Liver (tissue), 9 donors: ENCODE data around the gene RHEB. TPM values are rescaled to one million over a fixed set of nuclear protein-coding genes. Genes with fewer than 3 reads are reported as not detected.

Source experiments
- DNase-seq: peaks from one replicate; pipeline ENCODE4 v3.0.0-alpha.2; 2017; ENCODE audit warnings: low spot score
- H3K27ac ChIP-seq, 2 donors: one replicate each; pipeline ENCODE4 v1.7.0; 2013; ENCODE audit warnings: inconsistent platforms in 2 of 2, low read length in 2 of 2, control low read depth in 1 of 2, low read depth in 1 of 2, mild to moderate bottlenecking in 1 of 2
- H3K27me3 ChIP-seq, 4 donors: one replicate each; pipeline versions ENCODE4 v1.6.1 to v1.7.0; 2013; ENCODE audit warnings: low read length in 3 of 4, inconsistent platforms in 1 of 4, mild to moderate bottlenecking in 1 of 4, moderate library complexity in 1 of 4; ENCODE audit not compliant: control insufficient read depth in 4 of 4, insufficient read depth in 4 of 4
- H3K36me3 ChIP-seq, 4 donors: one replicate each; pipeline versions ENCODE4 v1.6.1 to v1.7.0; 2013; ENCODE audit warnings: low read length in 3 of 4, mild to moderate bottlenecking in 3 of 4, low read depth in 1 of 4, moderate library complexity in 1 of 4; ENCODE audit not compliant: control insufficient read depth in 4 of 4, insufficient read depth in 3 of 4
- H3K4me1 ChIP-seq, 4 donors: one replicate each; pipeline versions ENCODE4 v1.6.1 to v1.7.0; 2013; ENCODE audit warnings: low read length in 3 of 4, mild to moderate bottlenecking in 3 of 4, moderate library complexity in 1 of 4; ENCODE audit not compliant: control insufficient read depth in 4 of 4, insufficient read depth in 4 of 4
- H3K4me3 ChIP-seq, 3 donors: one replicate each; pipeline versions ENCODE4 v1.6.1 to v1.7.0; 2013; ENCODE audit warnings: low read length in 3 of 3, control low read depth in 1 of 3, low read depth in 1 of 3, mild to moderate bottlenecking in 1 of 3
- H3K9ac ChIP-seq, 2 donors: one replicate each; pipeline ENCODE4 v1.7.0; 2013; ENCODE audit warnings: low read length in 2 of 2, mild to moderate bottlenecking in 2 of 2, moderate library complexity in 2 of 2, control low read depth in 1 of 2, low read depth in 1 of 2
- H3K9me3 ChIP-seq, 4 donors: one replicate each; pipeline versions ENCODE4 v1.6.1 to v1.7.0; 2013; ENCODE audit warnings: low read length in 3 of 4; ENCODE audit not compliant: control insufficient read depth in 4 of 4
- EGR1 ChIP-seq, 2 donors: IDR thresholded peaks; 2 replicates each; pipeline ENCODE4 v1.6.1; 2016 to 2018; ENCODE audit warnings: antibody characterized with exemption in 2 of 2, low read depth in 2 of 2
- FOXA1 ChIP-seq: IDR thresholded peaks from 2 replicates; pipeline ENCODE4 v1.6.1; 2016; ENCODE audit warnings: antibody characterized with exemption
- FOXA2 ChIP-seq: IDR thresholded peaks from 2 replicates; pipeline ENCODE4 v1.6.1; 2016; ENCODE audit warnings: antibody characterized with exemption
- GABPA ChIP-seq, 2 donors: IDR thresholded peaks in 1 of 2; conservative IDR thresholded peaks in 1 of 2; 2 replicates each; pipeline ENCODE4 v1.6.1; 2016; ENCODE audit warnings: antibody characterized with exemption in 2 of 2, mild to moderate bottlenecking in 1 of 2, moderate library complexity in 1 of 2
- HNF4A ChIP-seq, 2 donors: conservative IDR thresholded peaks; 2 replicates each; pipeline ENCODE4 v1.6.1; 2016; ENCODE audit warnings: antibody characterized with exemption in 2 of 2, mild to moderate bottlenecking in 2 of 2
- HNF4G ChIP-seq: IDR thresholded peaks from 2 replicates; pipeline ENCODE4 v1.6.1; 2016; ENCODE audit warnings: antibody characterized with exemption
- JUND ChIP-seq, 2 donors: IDR thresholded peaks; 2 replicates each; pipeline ENCODE4 v1.6.1; 2016; ENCODE audit warnings: antibody characterized with exemption in 2 of 2
- NR2F2 ChIP-seq: IDR thresholded peaks from 2 replicates; pipeline ENCODE4 v1.6.1; 2016; ENCODE audit warnings: antibody characterized with exemption
- RAD21 ChIP-seq, 2 donors: IDR thresholded peaks; 2 replicates each; pipeline ENCODE4 v1.6.1; 2016; ENCODE audit warnings: antibody characterized with exemption in 2 of 2, mild to moderate bottlenecking in 2 of 2
- RXRA ChIP-seq, 2 donors: IDR thresholded peaks; 2 replicates each; pipeline ENCODE4 v1.6.1; 2017 to 2018; ENCODE audit warnings: antibody characterized with exemption in 2 of 2, mild to moderate bottlenecking in 1 of 2
- SP1 ChIP-seq: IDR thresholded peaks from 2 replicates; pipeline ENCODE4 v1.6.1; 2018; ENCODE audit warnings: antibody characterized with exemption, mild to moderate bottlenecking
- TAF1 ChIP-seq: conservative IDR thresholded peaks from 2 replicates; pipeline ENCODE4 v1.6.1; 2016; ENCODE audit warnings: antibody characterized with exemption, mild to moderate bottlenecking
- YY1 ChIP-seq: IDR thresholded peaks from 2 replicates; pipeline ENCODE4 v1.6.1; 2016; ENCODE audit warnings: antibody characterized with exemption, mild to moderate bottlenecking
- WGBS: extraction: QIAGEN DNeasy Blood & Tissue Kit; methylation state at CpG from one replicate; pipeline ENCODE4 v1.1.7; 2013; 5-methylcytosine and 5-hydroxymethylcytosine counted together
- polyA plus RNA-seq, 2 donors: library from polyadenylated mRNA; stranded (reverse) in 1 of 2; unstranded in 1 of 2; fragments of 200-250 nt in 1 of 2; fragments of >200 nt in 1 of 2; fragmentation: Nextera tagmentation in 1 of 2; extraction: Ambion mirVana in 1 of 2; gene quantifications; one replicate each; pipeline versions ENCODE4 v1.2.1 to v1.2.3, GENCODE V29; 2013 to 2015
- total RNA-seq, 2 donors: library from RNA; depleted of rRNA; stranded (reverse); fragments of >200 nt; gene quantifications; one replicate each; pipeline ENCODE4 v1.2.3, GENCODE V29; 2014
- TF ChIP-seq, protein P1 (sequence below): IDR thresholded peaks from 2 replicates; pipeline ENCODE4 v1.6.1; 2016; ENCODE audit warnings: antibody characterized with exemption
- TF ChIP-seq, protein P2 (sequence below): fragments of 150-350 bp; IDR thresholded peaks from 2 replicates; pipeline ENCODE4 v1.5.1; 2017; ENCODE audit warnings: improper control_type of control experiment, low read depth, low read length; ENCODE audit not compliant: missing input control
- TF ChIP-seq, protein P3 (sequence below): IDR thresholded peaks from 2 replicates; pipeline ENCODE4 v1.6.1; 2016; ENCODE audit warnings: antibody characterized with exemption
- TF ChIP-seq, protein P4 (sequence below): IDR thresholded peaks from 2 replicates; pipeline ENCODE4 v1.6.1; 2016; ENCODE audit warnings: antibody characterized with exemption
- TF ChIP-seq, protein P5 (sequence below): IDR thresholded peaks from 2 replicates; pipeline ENCODE4 v1.6.1; 2016; ENCODE audit warnings: antibody characterized with exemption, mild to moderate bottlenecking
- donor health status: healthy.
- donor health status: healthy.
- donor health status: healthy.
- donor health status: healthy.
- donor health status: healthy.

The RHEB gene
- total and polyA plus RNA-seq, 4 donors: 29.5 to 59.0 (median 36.5) TPM

DNA sequence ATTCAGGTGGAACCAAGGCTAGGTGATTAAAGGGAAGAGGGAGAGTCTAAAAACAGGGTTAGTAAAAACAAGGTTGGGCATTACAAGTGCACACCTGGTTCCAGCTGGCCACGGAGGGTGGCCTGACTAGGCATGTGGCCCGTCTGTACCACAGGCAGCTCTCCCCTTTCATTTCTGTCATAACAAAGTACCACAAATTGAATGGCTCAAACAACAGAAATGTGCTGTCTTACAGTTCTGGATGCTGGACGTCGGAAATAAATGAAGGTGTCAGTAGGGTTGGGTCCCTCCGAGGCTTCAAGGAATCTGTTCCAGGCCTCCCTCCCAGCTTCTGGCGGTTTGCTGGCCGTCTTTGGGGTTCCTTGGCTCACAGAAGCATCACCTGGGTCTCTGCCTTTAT, 96.5 kb downstream of the RHEB start:
- no peaks in the 10 kb centered on the region for H3K27me3 ChIP-seq
- H3K9me3 ChIP-seq: peaks cover 0 to 6% (median 0%) of the 10 kb centered on the region in 4 donors
- no peaks in the 10 kb centered on the region for H3K4me1 ChIP-seq
- H3K9ac ChIP-seq: no peak overlapping the region
- DNase-seq: no peak
- 83% methylated on average over 7 of the region's 7 CpGs for WGBS
- TF ChIP-seq FOXA2: no peak
- no peak for TF ChIP-seq EGR1 (IDR thresholded peaks at IDR 0.05; ENCODE audit: low read depth in 2 of 2)
- no peak for TF ChIP-seq JUND (IDR thresholded peaks at IDR 0.05)
- TF ChIP-seq, protein P1, sequence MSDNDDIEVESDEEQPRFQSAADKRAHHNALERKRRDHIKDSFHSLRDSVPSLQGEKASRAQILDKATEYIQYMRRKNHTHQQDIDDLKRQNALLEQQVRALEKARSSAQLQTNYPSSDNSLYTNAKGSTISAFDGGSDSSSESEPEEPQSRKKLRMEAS: no peak
- no peak for TF ChIP-seq SP1
- TF ChIP-seq, protein P2, sequence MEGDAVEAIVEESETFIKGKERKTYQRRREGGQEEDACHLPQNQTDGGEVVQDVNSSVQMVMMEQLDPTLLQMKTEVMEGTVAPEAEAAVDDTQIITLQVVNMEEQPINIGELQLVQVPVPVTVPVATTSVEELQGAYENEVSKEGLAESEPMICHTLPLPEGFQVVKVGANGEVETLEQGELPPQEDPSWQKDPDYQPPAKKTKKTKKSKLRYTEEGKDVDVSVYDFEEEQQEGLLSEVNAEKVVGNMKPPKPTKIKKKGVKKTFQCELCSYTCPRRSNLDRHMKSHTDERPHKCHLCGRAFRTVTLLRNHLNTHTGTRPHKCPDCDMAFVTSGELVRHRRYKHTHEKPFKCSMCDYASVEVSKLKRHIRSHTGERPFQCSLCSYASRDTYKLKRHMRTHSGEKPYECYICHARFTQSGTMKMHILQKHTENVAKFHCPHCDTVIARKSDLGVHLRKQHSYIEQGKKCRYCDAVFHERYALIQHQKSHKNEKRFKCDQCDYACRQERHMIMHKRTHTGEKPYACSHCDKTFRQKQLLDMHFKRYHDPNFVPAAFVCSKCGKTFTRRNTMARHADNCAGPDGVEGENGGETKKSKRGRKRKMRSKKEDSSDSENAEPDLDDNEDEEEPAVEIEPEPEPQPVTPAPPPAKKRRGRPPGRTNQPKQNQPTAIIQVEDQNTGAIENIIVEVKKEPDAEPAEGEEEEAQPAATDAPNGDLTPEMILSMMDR: no peak
- TF ChIP-seq RAD21 (IDR thresholded peaks at IDR 0.05): no peak
- TF ChIP-seq NR2F2: no peak
- TF ChIP-seq HNF4A (conservative IDR thresholded peaks at IDR 0.05): no peak
- no peak for TF ChIP-seq RXRA (IDR thresholded peaks at IDR 0.05)
- TF ChIP-seq HNF4G: no peak
- TF ChIP-seq, protein P3, sequence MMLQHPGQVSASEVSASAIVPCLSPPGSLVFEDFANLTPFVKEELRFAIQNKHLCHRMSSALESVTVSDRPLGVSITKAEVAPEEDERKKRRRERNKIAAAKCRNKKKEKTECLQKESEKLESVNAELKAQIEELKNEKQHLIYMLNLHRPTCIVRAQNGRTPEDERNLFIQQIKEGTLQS: no peak
- no peak for TF ChIP-seq FOXA1
- TF ChIP-seq, protein P4, sequence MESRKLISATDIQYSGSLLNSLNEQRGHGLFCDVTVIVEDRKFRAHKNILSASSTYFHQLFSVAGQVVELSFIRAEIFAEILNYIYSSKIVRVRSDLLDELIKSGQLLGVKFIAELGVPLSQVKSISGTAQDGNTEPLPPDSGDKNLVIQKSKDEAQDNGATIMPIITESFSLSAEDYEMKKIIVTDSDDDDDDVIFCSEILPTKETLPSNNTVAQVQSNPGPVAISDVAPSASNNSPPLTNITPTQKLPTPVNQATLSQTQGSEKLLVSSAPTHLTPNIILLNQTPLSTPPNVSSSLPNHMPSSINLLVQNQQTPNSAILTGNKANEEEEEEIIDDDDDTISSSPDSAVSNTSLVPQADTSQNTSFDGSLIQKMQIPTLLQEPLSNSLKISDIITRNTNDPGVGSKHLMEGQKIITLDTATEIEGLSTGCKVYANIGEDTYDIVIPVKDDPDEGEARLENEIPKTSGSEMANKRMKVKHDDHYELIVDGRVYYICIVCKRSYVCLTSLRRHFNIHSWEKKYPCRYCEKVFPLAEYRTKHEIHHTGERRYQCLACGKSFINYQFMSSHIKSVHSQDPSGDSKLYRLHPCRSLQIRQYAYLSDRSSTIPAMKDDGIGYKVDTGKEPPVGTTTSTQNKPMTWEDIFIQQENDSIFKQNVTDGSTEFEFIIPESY: no peak
- no peak for TF ChIP-seq GABPA (IDR thresholded peaks at IDR 0.05 in 1 of 2, conservative IDR thresholded peaks at IDR 0.05 in 1 of 2)
- TF ChIP-seq TAF1: no peak
- no peak for TF ChIP-seq YY1
- TF ChIP-seq, protein P5, sequence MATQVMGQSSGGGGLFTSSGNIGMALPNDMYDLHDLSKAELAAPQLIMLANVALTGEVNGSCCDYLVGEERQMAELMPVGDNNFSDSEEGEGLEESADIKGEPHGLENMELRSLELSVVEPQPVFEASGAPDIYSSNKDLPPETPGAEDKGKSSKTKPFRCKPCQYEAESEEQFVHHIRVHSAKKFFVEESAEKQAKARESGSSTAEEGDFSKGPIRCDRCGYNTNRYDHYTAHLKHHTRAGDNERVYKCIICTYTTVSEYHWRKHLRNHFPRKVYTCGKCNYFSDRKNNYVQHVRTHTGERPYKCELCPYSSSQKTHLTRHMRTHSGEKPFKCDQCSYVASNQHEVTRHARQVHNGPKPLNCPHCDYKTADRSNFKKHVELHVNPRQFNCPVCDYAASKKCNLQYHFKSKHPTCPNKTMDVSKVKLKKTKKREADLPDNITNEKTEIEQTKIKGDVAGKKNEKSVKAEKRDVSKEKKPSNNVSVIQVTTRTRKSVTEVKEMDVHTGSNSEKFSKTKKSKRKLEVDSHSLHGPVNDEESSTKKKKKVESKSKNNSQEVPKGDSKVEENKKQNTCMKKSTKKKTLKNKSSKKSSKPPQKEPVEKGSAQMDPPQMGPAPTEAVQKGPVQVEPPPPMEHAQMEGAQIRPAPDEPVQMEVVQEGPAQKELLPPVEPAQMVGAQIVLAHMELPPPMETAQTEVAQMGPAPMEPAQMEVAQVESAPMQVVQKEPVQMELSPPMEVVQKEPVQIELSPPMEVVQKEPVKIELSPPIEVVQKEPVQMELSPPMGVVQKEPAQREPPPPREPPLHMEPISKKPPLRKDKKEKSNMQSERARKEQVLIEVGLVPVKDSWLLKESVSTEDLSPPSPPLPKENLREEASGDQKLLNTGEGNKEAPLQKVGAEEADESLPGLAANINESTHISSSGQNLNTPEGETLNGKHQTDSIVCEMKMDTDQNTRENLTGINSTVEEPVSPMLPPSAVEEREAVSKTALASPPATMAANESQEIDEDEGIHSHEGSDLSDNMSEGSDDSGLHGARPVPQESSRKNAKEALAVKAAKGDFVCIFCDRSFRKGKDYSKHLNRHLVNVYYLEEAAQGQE: no peak
- no peaks in the 10 kb centered on the region for H3K36me3 ChIP-seq
- H3K27ac ChIP-seq: no peak overlapping the region
- no peak overlapping the region for H3K4me3 ChIP-seq
